GM12878 (cell line): ENCODE results near the gene TDRD7. TPM values are rescaled to one million over a fixed set of nuclear protein-coding genes. Genes with fewer than 3 reads are reported as not detected.

Source experiments
- ATAC-seq: fragments of 200-7000 bp; cut with Tn5 transposase; 3 replicates; pipeline ENCODE4 v1.9.1; 2020; ENCODE audit warnings: mild to moderate bottlenecking, moderate library complexity
- BruUV-seq: library from RNA; stranded (reverse); fragments of 400-500 nt; replicated peaks from 2 replicates; lab custom pipeline; 2021; lab: Mats Ljungman, UMichigan
- CTCF ChIA-PET: fragments of 300-600 bp; sonication (Branson Sonifier 250); formaldehyde crosslinking; extraction: SDS; loops from one replicate; lab custom pipeline; 2021; ENCODE audit warnings: inconsistent platforms; lab: Yijun Ruan, JAX
- POLR2A ChIA-PET: fragments of 350-600 bp; formaldehyde crosslinking; extraction: SDS; loops from one replicate; lab custom pipeline; 2021; ENCODE audit warnings: inconsistent platforms; lab: Charles Lee
- RAD21 ChIA-PET: fragments of 300-600 bp; sonication (Branson Sonifier 250); formaldehyde crosslinking; loops from one replicate; lab custom pipeline; 2023; ENCODE audit warnings: antibody characterized with exemption; ENCODE audit not compliant: unreplicated experiment; lab: Charles Lee
- SMC1A ChIA-PET: fragments of 300-600 bp; sonication (Branson Sonifier 250); formaldehyde crosslinking; loops from one replicate; lab custom pipeline; 2023; ENCODE audit not compliant: unreplicated experiment, uncharacterized antibody; lab: Charles Lee
- DNase-seq: peaks from one replicate; pipeline ENCODE4 v3.0.0-alpha.2; 2011; ENCODE audit warnings: low read depth, low spot score
- FAIRE-seq: peaks from 3 replicates; lab custom pipeline; 2011; peaks lifted over from hg19 to GRCh38; lab: Jason Lieb, UNC
- H2AFZ ChIP-seq: 2 replicates; pipeline ENCODE4 v1.6.0; 2011; ENCODE audit warnings: low read depth, low read length, control low read depth; ENCODE audit not compliant: control insufficient read depth
- H3K27ac ChIP-seq: 2 replicates; pipeline ENCODE4 v1.5.1; 2011; ENCODE audit warnings: control low read depth; ENCODE audit not compliant: control insufficient read depth, insufficient read depth
- H3K27me3 ChIP-seq, 2 experiments: replicated peaks in 1 of 2; 2 replicates each; pipeline versions ENCODE4 v1.6.0 to v1.6.1; 2011; ENCODE audit warnings: low read length in 1 of 2; ENCODE audit not compliant: control insufficient read depth in 2 of 2, insufficient read depth in 2 of 2
- H3K36me3 ChIP-seq, 2 experiments: 2 replicates each; pipeline ENCODE4 v1.5.1; 2011; ENCODE audit warnings: low read length in 1 of 2; ENCODE audit not compliant: control insufficient read depth in 2 of 2, insufficient read depth in 2 of 2
- H3K4me1 ChIP-seq: 2 replicates; pipeline ENCODE4 v1.6.1; 2011; ENCODE audit warnings: mild to moderate bottlenecking, low read length, moderate library complexity, mixed read lengths; ENCODE audit not compliant: control insufficient read depth, insufficient read depth
- H3K4me2 ChIP-seq: 2 replicates; pipeline ENCODE4 v1.6.0; 2011; ENCODE audit warnings: control low read depth; ENCODE audit not compliant: control insufficient read depth, insufficient read depth
- H3K4me3 ChIP-seq: fragments of 200-600 bp; sonication (generic); 2 replicates; pipeline ENCODE4 v1.5.1; 2016
- H3K79me2 ChIP-seq: 2 replicates; pipeline ENCODE4 v1.6.0; 2011; ENCODE audit warnings: low read length; ENCODE audit not compliant: control insufficient read depth, insufficient read depth
- H3K9ac ChIP-seq: 2 replicates; pipeline ENCODE4 v1.8.0; 2011; ENCODE audit warnings: low read length, control low read depth, mixed read lengths; ENCODE audit not compliant: control insufficient read depth, insufficient read depth
- H3K9me3 ChIP-seq: replicated peaks from 3 replicates; pipeline ENCODE4 v1.5.1; 2011; ENCODE audit warnings: mild to moderate bottlenecking, low read length; ENCODE audit not compliant: control insufficient read depth, insufficient read depth
- H4K20me1 ChIP-seq: 2 replicates; pipeline ENCODE4 v1.6.0; 2011; ENCODE audit not compliant: control insufficient read depth, insufficient read depth
- ASH2L ChIP-seq: fragments of 300-600, 200-600 bp; sonication (generic); IDR thresholded peaks from 2 replicates; pipeline ENCODE4 v1.6.1; 2017; ENCODE audit warnings: low read depth, mild to moderate bottlenecking, borderline replicate concordance
- CUX1 ChIP-seq: IDR thresholded peaks from 2 replicates; pipeline ENCODE4 v1.6.1; 2012; ENCODE audit warnings: improper control_type of control experiment, low read depth, low read length; ENCODE audit not compliant: insufficient replicate concordance
- EED ChIP-seq: sonication (generic); IDR thresholded peaks from 2 replicates; pipeline ENCODE4 v1.6.1; 2016; ENCODE audit warnings: antibody characterized with exemption, low read depth
- EGR1 ChIP-seq, 2 experiments: IDR thresholded peaks; 1 replicate in 1 of 2; 2 replicates in 1 of 2; pipeline ENCODE4 v1.6.1; 2011 to 2012; ENCODE audit warnings: low read depth in 2 of 2, low read length in 2 of 2, borderline replicate concordance in 1 of 2, mild to moderate bottlenecking in 1 of 2, moderate library complexity in 1 of 2
- IKZF1 ChIP-seq: fragments of 450-650 bp; conservative IDR thresholded peaks from 2 replicates; pipeline ENCODE4 v1.6.1; 2017; ENCODE audit warnings: antibody characterized with exemption, mild to moderate bottlenecking
- IKZF2 ChIP-seq, 2 experiments: fragments of 450-650 bp; IDR thresholded peaks; 2 replicates each; pipeline ENCODE4 v1.6.1; 2017; ENCODE audit warnings: mild to moderate bottlenecking in 2 of 2, moderate library complexity in 2 of 2
- MAX ChIP-seq: IDR thresholded peaks from 2 replicates; pipeline ENCODE4 v1.6.1; 2012; ENCODE audit warnings: low read depth, low read length, improper control_type of control experiment
- NFYB ChIP-seq: IDR thresholded peaks from 2 replicates; pipeline ENCODE4 v1.6.1; 2011; ENCODE audit warnings: low read depth, mild to moderate bottlenecking, low read length, improper control_type of control experiment, moderate library complexity; ENCODE audit not compliant: insufficient read depth
- SREBF1 ChIP-seq: IDR thresholded peaks from 2 replicates; pipeline ENCODE4 v1.6.1; 2012; ENCODE audit warnings: mild to moderate bottlenecking, low read length
- TCF7 ChIP-seq: IDR thresholded peaks from 2 replicates; pipeline ENCODE4 v1.6.1; 2014; ENCODE audit warnings: antibody characterized with exemption, borderline replicate concordance
- YBX1 ChIP-seq: fragments of 450-650 bp; IDR thresholded peaks from 2 replicates; pipeline ENCODE4 v1.6.1; 2016; ENCODE audit warnings: antibody characterized with exemption
- ZBTB40 ChIP-seq: fragments of 450-650 bp; IDR thresholded peaks from 2 replicates; pipeline ENCODE4 v1.6.1; 2016; ENCODE audit warnings: mild to moderate bottlenecking, moderate library complexity, borderline replicate concordance
- ZNF217 ChIP-seq: fragments of 450-650 bp; IDR thresholded peaks from 2 replicates; pipeline ENCODE4 v1.6.1; 2017; ENCODE audit warnings: antibody characterized with exemption, mild to moderate bottlenecking
- ZNF24 ChIP-seq: fragments of 450-650 bp; IDR thresholded peaks from 2 replicates; pipeline ENCODE4 v1.6.1; 2017; ENCODE audit warnings: antibody characterized with exemption, mild to moderate bottlenecking
- ZNF384 ChIP-seq: IDR thresholded peaks from 2 replicates; pipeline ENCODE4 v1.6.1; 2012; ENCODE audit warnings: low read depth, mild to moderate bottlenecking, low read length, improper control_type of control experiment, borderline replicate concordance
- WGBS: methylation state at CpG from one replicate; pipeline ENCODE4 v1.1.6; 2016; ENCODE audit warnings: low lambda C conversion rate; ENCODE audit not compliant: insufficient replicate concordance, insufficient coverage; ENCODE audit errors: missing lambda C conversion rate; 5-methylcytosine and 5-hydroxymethylcytosine counted together
- in situ Hi-C: fragments of 300-500 bp; cut with MboI; formaldehyde crosslinking; loops from 9 replicates; pipeline ENCODE4 v1.14.3; 2018; ENCODE audit warnings: mixed read lengths
- intact Hi-C: fragments of 100-400 bp; cut with micrococcal nuclease; formaldehyde crosslinking; loops from one replicate; pipeline ENCODE4 v1.14.2; 2022; ENCODE audit not compliant: unreplicated experiment
- polyA plus RNA-seq, 11 experiments: library from polyadenylated mRNA; depleted of rRNA in 4 of 11; unstranded in 6 of 11; stranded (reverse) in 5 of 11; fragments of >200 nt; fragmentation: Nextera tagmentation in 4 of 11; fragmentation: Illumina TruSeq in 1 of 11; extraction: Ambion mirVana in 4 of 11; extraction: Trizol in 1 of 11; gene quantifications; 1 replicate in 1 of 11; 2 replicates in 10 of 11; pipeline versions ENCODE4 v1.2.1 to v1.2.3, GENCODE V29; 2011 to 2016; ENCODE audit warnings: inconsistent platforms in 2 of 11, missing spikeins in 2 of 11, low read depth in 1 of 11
- total RNA-seq, 4 experiments: library from RNA; depleted of rRNA in 3 of 4; stranded (reverse); fragments of >200 nt in 3 of 4; fragmentation: Illumina TruSeq in 1 of 4; extraction: Trizol in 1 of 4; gene quantifications; 2 replicates each; pipeline versions ENCODE4 v1.2.1 to v1.2.3, GENCODE V29; 2013 to 2021

Gene TDRD7
- total and polyA plus RNA-seq, 10 of the 15 experiments (the other 5 are each of a cell fraction or from before 2014, with no cell fraction given): 5.7 to 26.4 (median 16.2) TPM

GRCh38 chr9:97512966-97513560, 101.2 kb downstream of the TDRD7 start:
- in situ Hi-C loops: no loop called here
- peaks cover 3% of the 10 kb centered on the region; the same call in 2 of the 3 replicates for H3K9me3 ChIP-seq
- H3K4me2 ChIP-seq: no peak overlapping the region
- H2AFZ ChIP-seq: no peak overlapping the region
- DNase-seq (no peak), ATAC-seq (no peak), FAIRE-seq (no peak)
- no peaks in the 10 kb centered on the region for H3K27me3 ChIP-seq
- H3K9ac ChIP-seq: no peak overlapping the region
- POLR2A ChIA-PET: interaction anchor here (0.6 to 1.1 kb wide), 3 partner anchors 16 to 85 kb away, joined by 5 to 7 read pairs (median 6); no protein-coding TSS in a partner anchor
- H4K20me1 ChIP-seq: no peaks in the 10 kb centered on the region
- RAD21 ChIA-PET: no interaction called here
- 57% methylated on average over 8 of the region's 8 CpGs for WGBS
- intact Hi-C loops: no loop called here
- H3K79me2 ChIP-seq: peaks cover 39% of the 10 kb centered on the region
- H3K27ac ChIP-seq: no peak overlapping the region
- BruUV-seq: no TSS peak
- no peaks in the 10 kb centered on the region for H3K36me3 ChIP-seq
- H3K4me3 ChIP-seq: no peak overlapping the region
- SMC1A ChIA-PET: interaction anchor here (1.0 to 5.2 kb wide), 3 partner anchors 11 to 45 kb away, joined by 3 to 46 read pairs (median 3); partner anchors contain the start of gene TMOD1
- peaks cover 31% of the 10 kb centered on the region for H3K4me1 ChIP-seq
- CTCF ChIA-PET: interaction anchor here (0.6 to 2.5 kb wide), 5 partner anchors 10 to 86 kb away, joined by 3 to 17 read pairs (median 3); partner anchors contain the start of gene TMOD1
- TF ChIP-seq SREBF1 (no peak), TCF7 (no peak), NFYB (no peak), ZNF217 (no peak), MAX (no peak), YBX1 (no peak), ZBTB40 (no peak), CUX1 (no peak), ZNF24 (no peak), IKZF2 (IDR thresholded peaks at IDR 0.05) (no peak), ZNF384 (no peak), ASH2L (no peak), IKZF1 (no peak), EED (no peak), EGR1 (IDR thresholded peaks at IDR 0.05; ENCODE audit: borderline replicate concordance in 1 of 2, low read depth in 2 of 2, low read length in 2 of 2) (no peak)
